Astrocyte (in vitro differentiated cells and primary cell): ENCODE data around the gene ABCG5.

Experiments used
- EZH2 ChIP-seq: IDR thresholded peaks from 2 replicates; pipeline ENCODE4 v1.6.1; 2012; ENCODE audit warnings: mild to moderate bottlenecking, low read length, inconsistent platforms; ENCODE audit not compliant: insufficient read depth
- TF ChIP-seq, protein P1 (sequence below): IDR thresholded peaks from 2 replicates; pipeline ENCODE4 v1.5.1; 2011; ENCODE audit warnings: low read depth, mild to moderate bottlenecking, inconsistent platforms, low read length, moderate library complexity; ENCODE audit not compliant: insufficient read depth

DNA sequence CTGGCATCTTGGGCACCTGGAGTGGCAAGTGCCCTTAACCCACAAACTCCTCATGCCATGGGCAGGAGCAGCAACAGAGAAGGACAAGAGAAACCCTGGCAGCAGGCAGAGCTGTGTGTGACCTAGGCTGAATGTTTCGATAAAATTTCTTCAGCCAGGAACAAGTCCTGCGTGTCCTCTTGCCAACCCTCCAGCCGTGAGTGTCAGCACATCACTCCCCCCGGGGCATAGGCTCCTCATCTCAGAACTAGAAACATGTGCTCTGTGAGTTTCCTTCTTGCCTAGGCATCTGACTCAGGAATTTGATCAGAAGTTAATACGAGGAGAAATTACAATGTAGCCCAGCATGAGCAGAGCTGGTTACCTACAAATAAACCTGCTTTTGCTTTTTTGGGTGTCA, 2.3 kb upstream of the ABCG5 start:
- no peak for TF ChIP-seq EZH2
- TF ChIP-seq, protein P1, sequence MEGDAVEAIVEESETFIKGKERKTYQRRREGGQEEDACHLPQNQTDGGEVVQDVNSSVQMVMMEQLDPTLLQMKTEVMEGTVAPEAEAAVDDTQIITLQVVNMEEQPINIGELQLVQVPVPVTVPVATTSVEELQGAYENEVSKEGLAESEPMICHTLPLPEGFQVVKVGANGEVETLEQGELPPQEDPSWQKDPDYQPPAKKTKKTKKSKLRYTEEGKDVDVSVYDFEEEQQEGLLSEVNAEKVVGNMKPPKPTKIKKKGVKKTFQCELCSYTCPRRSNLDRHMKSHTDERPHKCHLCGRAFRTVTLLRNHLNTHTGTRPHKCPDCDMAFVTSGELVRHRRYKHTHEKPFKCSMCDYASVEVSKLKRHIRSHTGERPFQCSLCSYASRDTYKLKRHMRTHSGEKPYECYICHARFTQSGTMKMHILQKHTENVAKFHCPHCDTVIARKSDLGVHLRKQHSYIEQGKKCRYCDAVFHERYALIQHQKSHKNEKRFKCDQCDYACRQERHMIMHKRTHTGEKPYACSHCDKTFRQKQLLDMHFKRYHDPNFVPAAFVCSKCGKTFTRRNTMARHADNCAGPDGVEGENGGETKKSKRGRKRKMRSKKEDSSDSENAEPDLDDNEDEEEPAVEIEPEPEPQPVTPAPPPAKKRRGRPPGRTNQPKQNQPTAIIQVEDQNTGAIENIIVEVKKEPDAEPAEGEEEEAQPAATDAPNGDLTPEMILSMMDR: no peak
